Hepatocyte (in vitro differentiated cells): ENCODE data around the gene OTOS. TPM values are rescaled to one million over a fixed set of nuclear protein-coding genes. Genes with fewer than 3 reads are reported as not detected.

ENCODE experiments used
- DNase-seq: peaks from one replicate; pipeline ENCODE4 v3.0.0-alpha.2; 2016; ENCODE audit warnings: low spot score
- H2AFZ ChIP-seq: fragments of 200-600 bp; sonication (generic); 2 replicates; pipeline ENCODE4 v1.6.0; 2016; ENCODE audit warnings: antibody characterized with exemption, mild to moderate bottlenecking
- H3K27ac ChIP-seq: fragments of 200-600 bp; sonication (generic); 2 replicates; pipeline ENCODE4 v1.5.1; 2016; ENCODE audit warnings: mild to moderate bottlenecking
- H3K27me3 ChIP-seq: fragments of 200-600 bp; sonication (generic); 2 replicates; pipeline ENCODE4 v1.6.1; 2016
- H3K36me3 ChIP-seq: fragments of 200-600 bp; sonication (generic); replicated peaks from 2 replicates; pipeline ENCODE4 v1.5.1; 2016; ENCODE audit warnings: low read depth; ENCODE audit not compliant: insufficient read depth
- H3K4me1 ChIP-seq: fragments of 200-600 bp; sonication (generic); 2 replicates; pipeline ENCODE4 v1.5.1; 2016; ENCODE audit warnings: mild to moderate bottlenecking, moderate library complexity; ENCODE audit not compliant: insufficient read depth
- H3K4me2 ChIP-seq: fragments of 200-600 bp; sonication (generic); 2 replicates; pipeline ENCODE4 v1.6.0; 2016
- H3K4me3 ChIP-seq: fragments of 200-600 bp; sonication (generic); 2 replicates; pipeline ENCODE4 v1.5.1; 2016; ENCODE audit warnings: mild to moderate bottlenecking
- H3K79me2 ChIP-seq: fragments of 200-600 bp; sonication (generic); 2 replicates; pipeline ENCODE4 v1.6.0; 2017; ENCODE audit warnings: mild to moderate bottlenecking
- H3K9me2 ChIP-seq: fragments of 200-600 bp; sonication (generic); replicated peaks from 2 replicates; pipeline ENCODE4 v1.6.0; 2017; ENCODE audit warnings: mild to moderate bottlenecking; ENCODE audit not compliant: insufficient read depth
- H3K9me3 ChIP-seq: fragments of 200-600 bp; sonication (generic); 2 replicates; pipeline ENCODE4 v1.5.1; 2016; ENCODE audit warnings: low read depth, mild to moderate bottlenecking
- H4K20me1 ChIP-seq: fragments of 200-600 bp; sonication (generic); 2 replicates; pipeline ENCODE4 v1.6.0; 2016; ENCODE audit warnings: mild to moderate bottlenecking; ENCODE audit not compliant: insufficient read depth, poor library complexity, severe bottlenecking
- EZH2 ChIP-seq: fragments of 200-600 bp; sonication (generic); IDR thresholded peaks from 2 replicates; pipeline ENCODE4 v1.6.1; 2016; ENCODE audit warnings: antibody characterized with exemption, mild to moderate bottlenecking, borderline replicate concordance
- EZH2phosphoT487 ChIP-seq: fragments of 200-600 bp; sonication (generic); IDR thresholded peaks from one replicate; pipeline ENCODE4 v1.6.1; 2018; ENCODE audit warnings: antibody characterized with exemption, mild to moderate bottlenecking, low read depth, moderate library complexity; ENCODE audit not compliant: unreplicated experiment, severe bottlenecking
- WGBS: methylation state at CpG from one replicate; pipeline ENCODE4 v1.1.6; 2016; ENCODE audit warnings: low lambda C conversion rate; ENCODE audit errors: missing lambda C conversion rate; 5-methylcytosine and 5-hydroxymethylcytosine counted together
- polyA plus RNA-seq: library from polyadenylated mRNA; unstranded; fragments of >200 nt; fragmentation: Nextera tagmentation; extraction: Ambion mirVana; gene quantifications from 2 replicates; pipeline ENCODE4 v1.2.1, GENCODE V29; 2016
- total RNA-seq: library from RNA; depleted of rRNA; stranded (reverse); fragments of >200 nt; gene quantifications from 2 replicates; pipeline ENCODE4 v1.2.3, GENCODE V29; 2014
- TF ChIP-seq, protein P1 (sequence below): fragments of 200-600 bp; sonication (generic); IDR thresholded peaks from 2 replicates; pipeline ENCODE4 v1.5.1; 2016; ENCODE audit warnings: antibody characterized with exemption, mild to moderate bottlenecking; ENCODE audit not compliant: poor library complexity

The OTOS gene
- total and polyA plus RNA-seq, 2 experiments from 2014 or later: 0.50 TPM; not detected in 1

GRCh38 chr2:240144649-240145261, 4.3 kb upstream of the OTOS start:
- Histone ChIP-seq H3K36me3 (no peaks in the 10 kb centered on the region), H2AFZ (no peak overlapping the region), H3K9me3 (no peaks in the 10 kb centered on the region), H3K4me3 (no peak overlapping the region), H4K20me1 (no peaks in the 10 kb centered on the region), H3K4me1 (no peaks in the 10 kb centered on the region), H3K9me2 (no peaks in the 10 kb centered on the region), H3K27me3 (no peaks in the 10 kb centered on the region), H3K79me2 (no peaks in the 10 kb centered on the region), H3K27ac (no peak overlapping the region), H3K4me2 (no peak overlapping the region)
- DNase-seq: no peak
- 85% methylated on average over 12 of the region's 20 CpGs for WGBS
- TF ChIP-seq, protein P1, sequence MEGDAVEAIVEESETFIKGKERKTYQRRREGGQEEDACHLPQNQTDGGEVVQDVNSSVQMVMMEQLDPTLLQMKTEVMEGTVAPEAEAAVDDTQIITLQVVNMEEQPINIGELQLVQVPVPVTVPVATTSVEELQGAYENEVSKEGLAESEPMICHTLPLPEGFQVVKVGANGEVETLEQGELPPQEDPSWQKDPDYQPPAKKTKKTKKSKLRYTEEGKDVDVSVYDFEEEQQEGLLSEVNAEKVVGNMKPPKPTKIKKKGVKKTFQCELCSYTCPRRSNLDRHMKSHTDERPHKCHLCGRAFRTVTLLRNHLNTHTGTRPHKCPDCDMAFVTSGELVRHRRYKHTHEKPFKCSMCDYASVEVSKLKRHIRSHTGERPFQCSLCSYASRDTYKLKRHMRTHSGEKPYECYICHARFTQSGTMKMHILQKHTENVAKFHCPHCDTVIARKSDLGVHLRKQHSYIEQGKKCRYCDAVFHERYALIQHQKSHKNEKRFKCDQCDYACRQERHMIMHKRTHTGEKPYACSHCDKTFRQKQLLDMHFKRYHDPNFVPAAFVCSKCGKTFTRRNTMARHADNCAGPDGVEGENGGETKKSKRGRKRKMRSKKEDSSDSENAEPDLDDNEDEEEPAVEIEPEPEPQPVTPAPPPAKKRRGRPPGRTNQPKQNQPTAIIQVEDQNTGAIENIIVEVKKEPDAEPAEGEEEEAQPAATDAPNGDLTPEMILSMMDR: no peak
- TF ChIP-seq EZH2 (no peak), EZH2phosphoT487 (no peak)

GRCh38 chr2:240143801-240144648, 3.6 kb upstream of the OTOS start:
- H3K9me2 ChIP-seq: no peaks in the 10 kb centered on the region
- H3K4me3 ChIP-seq: no peak overlapping the region
- no peak overlapping the region for H3K27ac ChIP-seq
- H3K9me3 ChIP-seq: no peaks in the 10 kb centered on the region
- peak overlapping the region; percentile 64 for H3K4me2 ChIP-seq
- no peaks in the 10 kb centered on the region for H3K36me3 ChIP-seq
- 47% methylated on average over 36 of the region's 36 CpGs for WGBS
- H3K27me3 ChIP-seq: no peaks in the 10 kb centered on the region
- DNase-seq: peak; percentile 76
- no peaks in the 10 kb centered on the region for H4K20me1 ChIP-seq
- no peaks in the 10 kb centered on the region for H3K4me1 ChIP-seq
- no peak overlapping the region for H2AFZ ChIP-seq
- TF ChIP-seq, protein P1: peak; percentile 96
- TF ChIP-seq EZH2: no peak
- TF ChIP-seq EZH2phosphoT487: no peak
- H3K79me2 ChIP-seq: no peaks in the 10 kb centered on the region

GRCh38 chr2:240143276-240143675, 2.8 kb upstream of the OTOS start:
- H3K9me2 ChIP-seq: no peaks in the 10 kb centered on the region
- DNase-seq: no peak
- H3K27me3 ChIP-seq: no peaks in the 10 kb centered on the region
- H3K27ac ChIP-seq: no peak overlapping the region
- no peaks in the 10 kb centered on the region for H3K9me3 ChIP-seq
- no peaks in the 10 kb centered on the region for H4K20me1 ChIP-seq
- H3K4me2 ChIP-seq: peak overlapping the region; percentile 64
- H2AFZ ChIP-seq: no peak overlapping the region
- no peak for TF ChIP-seq EZH2phosphoT487
- no peak for TF ChIP-seq EZH2
- TF ChIP-seq, protein P1: no peak
- H3K79me2 ChIP-seq: no peaks in the 10 kb centered on the region
- no peak overlapping the region for H3K4me3 ChIP-seq
- WGBS: 74% methylated on average over 6 of the region's 6 CpGs
- no peaks in the 10 kb centered on the region for H3K36me3 ChIP-seq
- no peaks in the 10 kb centered on the region for H3K4me1 ChIP-seq
